ENCODE measurements around the gene MRPS30.
"Not testable (repeated sequence)": the region's sequence is repeated elsewhere in the genome, so short reads cannot be mapped to it uniquely, and the experiment has no call there.

Gene MRPS30

DNA sequence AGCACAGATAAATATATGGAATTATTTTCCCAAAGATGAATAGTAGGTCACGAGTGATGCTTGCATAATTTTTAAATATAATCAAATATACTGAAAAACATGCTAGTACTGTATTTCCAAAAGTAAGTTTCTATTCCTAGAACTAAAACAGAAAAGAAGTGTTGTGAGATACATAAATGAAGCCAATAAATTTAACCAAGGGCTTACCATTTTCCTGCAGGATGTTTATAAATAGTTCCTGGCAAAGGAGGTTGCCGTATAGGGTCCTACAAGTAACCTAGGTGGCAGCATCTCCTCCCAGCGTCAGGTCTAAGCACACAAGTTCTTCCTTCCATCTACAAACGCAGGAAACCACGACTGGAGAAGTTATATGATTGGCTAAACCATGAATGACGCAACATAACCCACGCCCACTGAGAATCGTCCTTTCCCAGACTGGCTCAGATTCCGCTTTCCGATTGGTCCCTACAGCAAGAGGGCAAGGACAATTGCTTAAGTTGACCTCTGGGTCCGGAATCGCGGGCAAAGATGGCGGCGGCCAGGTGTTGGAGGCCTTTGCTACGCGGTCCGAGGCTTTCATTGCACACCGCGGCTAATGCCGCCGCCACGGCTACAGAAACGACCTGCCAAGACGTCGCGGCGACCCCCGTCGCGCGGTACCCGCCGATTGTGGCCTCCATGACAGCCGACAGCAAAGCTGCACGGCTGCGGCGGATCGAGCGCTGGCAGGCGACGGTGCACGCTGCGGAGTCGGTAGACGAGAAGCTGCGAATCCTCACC is at the start of gene MRPS30:
MRPS30 (plus strand) TSS at position 513 of the 780 bp plus-strand sequence; CDS start at position 529, 16 bp downstream.
- DNase-seq, result peak; percentile 79

DNA sequence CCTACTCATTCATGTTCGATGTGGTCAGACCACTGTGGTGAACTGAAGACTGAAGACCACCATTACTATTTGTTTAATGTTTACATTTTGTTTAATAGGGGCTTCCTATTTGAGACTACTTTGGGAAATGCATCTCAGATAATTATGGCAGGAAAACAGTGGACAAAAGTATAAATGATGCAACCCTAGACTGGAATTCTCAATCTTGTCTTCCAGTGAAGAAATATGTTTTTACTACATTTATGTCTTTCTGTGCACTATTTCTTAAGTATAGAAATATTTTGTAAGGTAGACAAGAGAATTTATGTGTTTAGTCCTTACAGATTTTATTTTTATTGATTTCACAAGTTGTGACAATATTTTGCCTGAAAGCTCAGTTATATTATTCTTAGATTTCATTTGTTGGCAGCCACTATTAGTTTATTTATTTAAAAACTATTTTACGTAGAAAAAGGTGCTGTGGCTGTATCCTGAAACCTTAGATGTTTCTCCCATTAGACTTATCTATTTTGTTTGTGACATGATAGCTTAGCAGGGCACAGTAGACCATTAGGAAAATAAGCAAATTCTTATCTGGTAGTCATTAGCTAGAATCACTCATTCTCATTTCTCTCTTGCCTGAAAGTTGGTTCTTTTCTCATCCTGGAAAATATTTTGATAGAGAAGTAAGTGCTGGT is 39.4 kb upstream of the MRPS30 start:
- DNase-seq, result no peak

DNA sequence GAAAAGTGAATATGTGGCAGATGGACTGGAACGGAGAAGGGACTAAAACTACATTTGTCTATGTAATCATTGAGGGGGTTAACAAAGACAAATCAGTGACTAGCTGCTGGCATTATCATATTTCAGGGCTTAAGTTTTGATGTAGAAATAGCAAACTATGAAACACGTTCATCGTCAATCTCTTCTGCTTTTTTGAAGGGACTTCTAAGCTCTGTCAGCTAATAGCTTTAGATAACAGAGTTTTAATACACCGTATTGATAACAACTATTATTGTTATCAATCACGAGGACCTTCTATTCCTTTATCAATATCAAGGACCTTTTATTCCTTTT is 38.9 kb upstream of the MRPS30 start:
- no peak for DNase-seq

DNA sequence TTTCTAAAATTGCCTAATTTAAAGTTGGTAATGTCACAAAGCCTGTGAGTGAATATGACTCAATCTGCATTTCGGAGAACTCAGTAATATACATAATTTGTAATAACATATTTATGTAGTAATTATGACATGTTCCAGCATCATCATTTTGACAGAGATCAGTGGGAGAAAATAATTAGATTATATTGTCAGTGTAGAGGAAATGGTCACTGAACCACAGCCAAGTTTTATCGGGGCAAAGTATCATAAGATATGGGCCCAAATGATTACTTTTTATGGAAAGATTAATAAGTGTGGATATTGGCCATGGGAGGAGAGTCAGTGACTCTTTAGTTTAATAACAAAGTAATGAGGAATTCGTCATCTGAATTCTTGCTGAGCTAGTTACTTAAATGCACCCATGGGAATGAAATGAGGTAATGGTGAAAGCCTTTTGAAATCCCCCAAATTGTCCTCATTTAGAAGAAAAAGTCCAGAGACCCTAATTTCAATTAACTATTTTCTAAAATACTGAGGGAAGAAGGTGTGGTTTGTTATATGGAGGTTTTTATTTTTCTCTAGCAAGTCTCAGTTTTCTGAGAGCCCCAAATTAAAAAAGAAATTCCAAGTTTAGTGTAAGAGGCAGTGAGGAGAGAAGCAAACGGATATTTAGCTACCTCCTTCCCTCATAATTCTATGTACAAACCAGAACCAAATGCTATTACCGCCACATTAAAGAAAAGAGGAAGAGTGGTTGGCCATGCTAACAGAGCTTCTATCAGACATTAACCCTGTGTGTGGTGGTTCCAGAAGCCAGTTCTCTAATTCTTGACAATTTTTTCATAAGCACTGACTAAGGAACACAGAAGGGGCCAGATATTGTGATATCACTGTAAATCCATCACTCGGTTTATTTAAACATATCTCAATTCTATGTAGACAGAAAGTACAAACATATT is 37.7 kb upstream of the MRPS30 start:
- DNase-seq, result no peak

DNA sequence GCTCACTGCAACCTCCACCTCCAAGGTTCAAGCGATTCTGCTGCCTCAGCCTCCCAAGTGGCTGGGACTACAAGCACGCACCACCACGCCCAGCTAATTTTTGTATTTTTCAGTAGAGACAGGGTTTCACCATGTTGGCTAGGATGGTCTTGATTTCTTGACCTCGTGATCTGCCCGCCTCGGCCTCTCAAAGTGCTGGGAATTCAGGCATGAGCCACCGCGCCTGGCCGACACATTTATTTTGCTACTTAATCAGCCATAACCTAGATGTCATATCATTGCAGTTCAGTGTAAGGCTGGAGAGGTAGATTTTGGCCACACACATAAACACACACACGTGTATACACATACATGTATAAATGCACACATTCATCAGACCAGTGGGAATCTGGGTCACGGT is 36.4 kb upstream of the MRPS30 start:
- not testable (repeated sequence) for DNase-seq

DNA sequence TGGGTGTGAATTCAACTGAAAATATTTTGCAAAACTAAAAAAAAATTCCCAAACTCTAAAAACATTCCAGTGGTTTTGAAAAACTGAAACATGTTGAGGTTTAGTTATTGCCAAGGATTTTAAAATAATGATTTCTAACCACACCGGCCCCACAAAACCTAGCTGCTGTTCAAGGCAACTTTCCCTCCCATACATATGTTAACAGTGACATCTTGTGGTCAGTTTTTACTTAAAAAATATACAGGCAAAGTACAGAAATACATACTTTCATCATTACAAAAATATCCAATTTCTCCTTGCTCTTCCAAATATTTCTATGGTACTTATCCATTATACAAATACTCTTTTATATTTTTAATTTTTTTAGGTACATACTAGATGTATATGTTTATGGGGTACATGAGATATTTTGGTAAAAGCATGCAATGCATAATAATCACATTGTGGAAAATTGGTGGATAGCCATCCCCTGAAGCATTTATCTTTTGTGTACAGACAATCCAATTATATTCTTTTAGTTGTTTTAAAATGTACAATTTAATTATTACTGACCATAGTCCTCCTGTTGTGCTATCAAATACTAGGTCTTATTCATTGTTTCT is 34.4 kb upstream of the MRPS30 start:
- DNase-seq, result no peak

DNA sequence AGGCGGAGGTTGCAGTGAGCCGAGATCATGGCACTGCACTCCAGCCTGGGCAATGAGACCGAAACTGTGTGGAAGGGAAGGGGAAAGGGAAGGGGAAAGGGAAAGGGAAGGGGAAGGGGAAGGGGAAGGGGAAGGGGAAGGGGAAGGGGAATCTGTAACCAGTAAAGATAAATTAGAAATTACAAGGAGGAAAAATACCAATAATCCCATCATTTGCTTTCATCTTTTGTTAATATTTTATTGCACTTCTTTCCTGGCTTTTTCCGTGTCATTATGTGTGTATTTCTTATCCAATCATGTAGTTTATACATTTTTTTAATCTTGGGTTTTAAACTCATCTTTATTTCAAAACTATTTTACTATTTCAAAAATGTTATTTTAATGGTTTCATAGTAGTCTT is 29.6 kb upstream of the MRPS30 start:
- DNase-seq, result no peak

DNA sequence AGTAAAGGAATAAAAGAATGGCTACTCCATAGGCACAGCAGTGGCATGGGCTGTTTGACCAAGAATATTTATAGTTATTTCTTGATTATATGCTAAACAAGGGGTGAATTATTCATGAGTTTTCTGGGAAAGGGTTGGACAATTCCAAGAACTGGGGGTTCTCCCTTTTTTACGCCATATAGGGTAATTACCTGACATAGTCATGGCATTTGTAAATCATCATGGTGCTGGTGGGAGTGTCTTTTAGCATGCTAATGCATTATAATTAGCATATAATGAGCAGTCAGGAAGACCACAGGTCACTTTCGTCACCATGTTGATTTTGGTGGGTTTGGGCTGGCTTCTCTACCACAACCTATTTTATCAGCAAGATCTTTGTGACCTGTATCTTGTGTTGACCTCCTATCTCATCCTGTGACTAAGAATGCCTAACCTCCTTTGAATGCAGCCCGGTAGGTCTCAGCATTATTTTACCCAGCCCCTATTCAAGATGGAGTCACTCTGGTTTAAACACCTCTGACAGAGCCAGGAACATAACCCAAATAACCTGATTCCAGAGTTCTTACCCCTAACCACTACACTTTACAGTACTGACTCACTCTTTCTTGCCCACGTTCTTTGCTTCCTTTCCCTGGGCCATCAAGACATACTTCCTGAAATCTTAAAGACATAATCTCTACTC is 25.0 kb upstream of the MRPS30 start:
- no peak for DNase-seq

DNA sequence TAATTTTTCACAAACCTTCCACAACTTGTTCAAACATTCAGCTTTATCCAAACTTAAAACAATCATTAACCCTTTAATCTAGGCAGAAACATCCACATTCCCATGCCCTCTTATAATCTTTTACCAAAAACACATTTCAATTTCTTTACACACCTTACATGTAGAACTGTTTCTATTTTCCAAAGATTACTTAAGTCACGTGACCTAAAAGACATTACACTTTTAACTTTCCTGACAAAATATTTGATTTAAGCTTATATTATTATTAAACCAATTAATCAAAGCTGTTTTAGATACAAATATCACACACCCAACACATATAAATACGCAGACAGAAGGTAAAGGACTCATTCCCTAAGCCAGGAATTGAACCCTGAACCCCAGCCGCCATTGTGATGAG is 21.0 kb upstream of the MRPS30 start:
- DNase-seq, result no peak

DNA sequence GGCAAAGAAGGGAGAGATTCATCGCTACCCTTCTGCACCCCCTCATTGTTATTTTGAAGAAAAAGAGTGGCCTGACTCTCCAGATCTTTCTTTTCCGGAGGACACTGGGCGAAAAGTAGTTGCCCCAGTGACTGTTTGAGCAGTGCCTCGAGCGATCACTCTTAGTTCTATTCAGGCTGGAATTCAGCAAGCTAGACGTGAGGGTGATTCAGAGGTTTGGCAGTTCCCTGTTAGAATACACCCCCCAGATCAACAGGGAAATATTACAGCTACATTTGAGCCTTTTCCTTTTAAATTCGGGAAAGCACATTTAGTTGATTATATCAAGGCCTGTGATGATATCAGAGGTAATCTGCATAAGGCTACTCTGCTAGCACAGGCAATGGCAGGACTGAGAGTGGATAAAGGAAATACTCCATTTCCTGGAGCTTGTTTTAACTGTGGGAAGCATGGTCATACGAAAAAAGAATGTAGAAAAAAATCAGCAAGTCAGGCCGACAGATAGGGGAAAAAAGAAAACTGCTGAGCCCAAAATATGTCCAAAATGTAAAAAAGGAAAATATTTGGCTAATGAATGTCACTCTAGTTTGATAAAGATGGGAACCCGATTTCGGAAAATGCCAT is 19.3 kb upstream of the MRPS30 start:
- not testable (repeated sequence) for DNase-seq

DNA sequence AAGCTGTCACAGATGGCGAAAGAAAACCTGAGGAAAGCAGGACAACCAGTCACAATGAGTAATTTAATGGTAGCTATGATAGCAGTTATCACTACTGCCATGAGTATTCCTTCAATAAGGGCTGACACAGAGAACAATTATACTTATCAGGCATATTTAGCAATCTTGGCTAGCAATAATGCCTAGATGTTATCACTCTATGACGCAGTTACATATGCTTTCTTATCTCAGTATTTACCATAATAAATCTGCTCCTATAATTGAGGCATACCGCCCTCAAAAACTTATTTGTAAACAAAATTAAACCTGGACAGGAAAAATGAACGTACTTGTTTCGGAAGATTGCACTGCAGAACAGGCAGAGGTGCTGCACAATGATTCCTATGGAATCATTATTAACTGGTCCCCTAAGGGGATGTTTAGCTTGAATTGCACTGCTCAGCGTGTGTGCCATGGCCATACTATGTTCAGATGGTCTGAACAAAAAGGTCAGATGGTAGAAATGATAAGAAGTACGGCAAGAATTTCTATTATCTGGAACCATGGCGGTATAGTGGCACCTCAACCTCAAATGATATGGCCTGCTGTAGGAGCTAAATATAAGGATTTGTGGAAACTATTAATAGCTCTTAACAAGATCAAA is 16.6 kb upstream of the MRPS30 start:
- not testable (repeated sequence) for DNase-seq

DNA sequence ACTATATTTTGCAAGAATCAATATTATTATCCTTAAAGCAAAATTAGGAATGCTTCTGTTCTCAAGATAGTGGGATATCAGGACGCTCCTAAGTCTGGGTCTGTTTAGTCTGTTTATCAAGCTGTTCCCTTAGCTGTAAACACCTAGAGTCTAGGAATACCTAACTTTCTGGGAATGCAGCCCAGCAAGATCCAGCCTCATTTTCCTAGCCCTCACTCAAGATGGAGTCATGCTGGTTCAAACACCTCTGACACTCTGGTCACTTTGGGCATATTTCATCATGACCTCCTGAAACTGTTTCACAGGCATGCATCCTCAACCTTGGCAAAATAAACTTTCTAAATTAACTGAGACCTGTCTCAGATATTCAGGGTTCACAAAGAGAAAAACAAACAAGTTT is 14.4 kb upstream of the MRPS30 start:
- no peak for DNase-seq

DNA sequence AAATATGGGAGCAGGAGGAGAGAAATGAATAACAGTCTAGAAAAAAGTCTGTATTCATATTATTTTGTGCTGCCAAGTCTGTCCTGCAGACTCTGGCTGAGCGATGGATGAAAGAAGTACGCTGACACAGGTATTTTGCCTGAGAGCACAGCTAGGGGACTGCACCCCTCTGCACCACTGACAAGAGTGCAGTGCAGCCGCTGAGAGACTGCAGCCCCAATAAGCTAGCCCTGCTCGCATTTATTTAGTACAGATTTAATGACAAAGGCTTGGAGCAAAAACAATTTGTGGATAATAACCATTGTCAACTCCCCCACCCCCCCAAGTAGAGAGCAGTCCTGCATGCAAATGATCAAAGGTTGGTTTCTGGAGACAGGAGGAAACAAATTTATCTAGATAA is 13.3 kb upstream of the MRPS30 start:
- DNase-seq, result no peak

DNA sequence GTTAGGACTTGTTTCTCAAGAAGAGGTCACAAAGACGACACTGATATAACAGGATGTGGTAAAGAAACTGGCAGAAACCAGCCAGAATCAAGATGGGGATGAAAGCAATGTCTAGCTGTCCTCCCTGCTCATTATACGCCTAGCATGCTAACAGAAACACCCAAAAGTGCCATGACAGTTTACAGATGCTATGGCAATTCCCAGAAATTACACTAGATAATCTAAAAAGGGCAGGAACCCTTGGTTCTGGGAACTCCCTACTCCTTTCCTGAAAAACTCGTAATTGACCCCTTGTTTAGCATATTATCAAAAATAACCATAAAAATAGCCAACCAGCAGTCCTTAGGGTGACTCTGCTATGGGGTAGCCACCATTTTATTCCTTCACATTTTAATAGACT is 10.9 kb upstream of the MRPS30 start:
- DNase-seq, result no peak

DNA sequence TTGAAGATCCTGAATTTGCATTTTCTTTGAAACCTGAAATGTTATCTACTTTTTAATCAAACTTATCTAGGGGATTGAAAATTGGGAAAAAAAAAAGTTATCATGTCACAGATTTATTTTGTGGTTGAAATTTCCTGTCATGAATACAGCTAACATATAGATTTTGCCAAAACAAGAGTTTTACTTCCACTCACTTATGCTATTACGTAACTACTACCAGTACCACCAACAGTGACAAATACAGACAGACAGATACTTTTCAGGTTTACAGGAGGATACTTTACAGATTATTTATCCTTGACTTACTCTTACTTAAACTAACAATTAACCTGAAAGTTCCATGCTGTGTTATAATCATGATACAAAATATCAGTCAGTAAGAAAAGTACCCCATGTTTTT is 6.8 kb upstream of the MRPS30 start:
- no peak for DNase-seq

DNA sequence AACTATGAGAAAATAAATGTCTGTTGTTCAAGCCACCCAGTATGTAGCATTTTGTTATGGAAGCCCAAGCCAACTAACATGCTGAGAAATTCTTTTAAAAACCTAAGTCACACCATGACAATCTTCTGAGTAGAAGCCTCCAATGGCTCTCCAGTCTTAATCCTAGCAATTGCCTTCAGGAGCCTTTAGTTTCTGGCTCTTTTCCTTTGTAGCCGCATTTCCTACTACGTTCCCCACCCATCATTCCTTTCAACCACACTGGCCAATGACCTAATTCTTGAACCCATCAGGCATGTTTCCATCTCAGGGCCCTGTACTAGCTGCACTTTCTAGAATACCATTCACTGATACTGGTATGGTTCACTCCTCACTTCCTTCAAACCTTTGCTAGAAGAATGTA is 2.1 kb upstream of the MRPS30 start:
- no peak for DNase-seq

DNA sequence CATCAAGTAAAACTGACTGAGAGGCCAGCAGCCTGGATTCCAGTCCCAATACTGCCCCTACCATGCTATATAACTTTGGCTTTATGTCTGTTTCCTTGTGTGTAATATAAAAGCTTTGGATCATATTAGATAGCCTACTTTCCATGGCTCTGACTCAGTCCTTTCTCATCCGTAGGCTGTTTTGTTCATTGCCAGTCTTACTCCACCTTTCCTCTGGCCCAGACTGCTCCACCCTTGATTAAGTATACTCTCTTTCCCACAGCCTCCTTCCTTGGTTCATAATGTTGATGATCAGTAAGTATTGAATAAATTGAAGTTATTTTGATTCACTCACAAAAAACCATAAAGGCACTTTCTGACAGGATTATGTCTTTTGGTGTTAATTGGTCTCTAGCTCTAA is 1.5 kb upstream of the MRPS30 start:
- no peak for DNase-seq

DNA sequence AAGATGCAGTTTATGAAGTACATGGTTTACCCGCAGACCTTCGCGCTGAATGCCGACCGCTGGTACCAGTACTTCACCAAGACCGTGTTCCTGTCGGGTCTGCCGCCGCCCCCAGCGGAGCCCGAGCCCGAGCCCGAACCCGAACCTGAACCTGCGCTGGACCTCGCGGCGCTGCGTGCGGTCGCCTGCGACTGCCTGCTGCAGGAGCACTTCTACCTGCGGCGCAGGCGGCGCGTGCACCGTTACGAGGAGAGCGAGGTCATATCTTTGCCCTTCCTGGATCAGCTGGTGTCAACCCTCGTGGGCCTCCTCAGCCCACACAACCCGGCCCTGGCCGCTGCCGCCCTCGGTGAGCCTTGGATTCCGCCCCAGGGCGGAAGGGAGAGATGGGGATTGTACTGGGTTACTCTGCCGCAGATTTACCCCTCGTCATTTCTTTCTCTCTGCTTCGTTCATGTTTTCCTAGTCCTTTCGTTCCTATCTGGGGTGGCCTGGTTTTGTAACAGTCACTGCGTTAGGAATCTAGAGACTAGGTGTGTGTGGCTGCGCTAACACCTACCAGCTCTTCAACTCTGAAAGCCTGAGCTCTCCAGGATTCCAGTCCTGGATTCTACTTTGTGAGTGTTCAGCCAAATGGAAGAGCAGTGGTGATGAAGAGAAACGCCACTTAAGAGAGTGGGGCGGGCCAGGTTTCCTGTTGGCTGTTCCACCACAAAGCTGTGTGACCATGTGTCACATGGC is 638 bp downstream of the MRPS30 start:
- no peak for DNase-seq

DNA sequence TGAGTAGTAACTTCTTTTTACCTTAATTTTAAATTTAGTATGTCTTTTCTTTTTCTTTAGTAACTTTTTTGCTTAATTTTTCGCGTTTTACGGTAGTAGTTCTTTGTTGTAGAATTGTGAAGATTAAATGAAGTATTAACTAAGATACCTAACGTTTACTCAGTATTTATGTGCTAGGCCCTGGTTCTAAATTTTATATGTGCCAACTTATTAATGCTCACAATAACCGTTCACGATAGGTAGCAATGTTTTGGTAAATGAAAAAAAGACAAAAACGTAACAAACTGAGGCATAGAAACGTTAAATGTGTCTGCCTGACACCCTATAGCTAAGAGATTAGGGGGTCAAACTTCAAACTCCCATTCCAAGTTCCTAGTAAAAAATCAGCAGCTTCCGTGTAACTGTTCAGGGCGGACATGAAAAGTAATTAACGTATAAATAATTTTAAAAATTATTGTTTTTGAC is 1.2 kb downstream of the MRPS30 start:
- DNase-seq, result no peak

DNA sequence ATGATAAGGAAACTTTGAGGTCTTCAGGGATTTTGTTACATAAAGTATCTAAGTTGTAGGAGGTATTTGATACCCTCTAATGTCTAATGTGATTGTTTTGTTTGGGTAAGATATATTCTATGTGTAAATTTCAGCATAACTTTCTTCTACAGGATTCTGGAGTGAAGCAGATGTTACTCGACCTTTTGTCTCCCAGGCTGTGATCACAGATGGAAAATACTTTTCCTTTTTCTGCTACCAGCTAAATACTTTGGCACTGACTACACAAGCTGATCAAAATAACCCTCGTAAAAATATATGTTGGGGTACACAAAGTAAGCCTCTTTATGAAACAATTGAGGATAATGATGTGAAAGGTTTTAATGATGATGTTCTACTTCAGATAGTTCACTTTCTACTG is 6.0 kb downstream of the MRPS30 start:
- DNase-seq, result no peak

DNA sequence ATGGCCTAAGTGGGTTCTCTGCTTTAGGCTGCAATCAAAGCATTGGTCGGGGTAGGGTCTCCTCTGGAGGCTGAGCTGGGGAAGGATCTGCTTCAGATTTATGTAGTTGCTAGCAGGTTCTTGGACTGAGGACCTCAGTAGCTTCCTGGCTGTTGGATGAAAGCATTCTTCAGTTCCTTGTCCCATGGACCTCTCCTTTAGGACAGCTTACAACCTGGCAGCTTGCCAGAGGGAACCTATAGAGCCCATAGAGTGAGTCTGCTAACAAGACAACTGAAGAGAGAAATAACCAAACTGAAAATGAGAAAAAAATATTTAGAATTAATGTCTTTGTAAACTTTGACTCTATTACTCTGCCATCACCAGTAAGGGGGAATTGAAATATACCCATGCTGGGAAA is 12.4 kb downstream of the MRPS30 start:
- no peak for DNase-seq
